HCT116 (cell line): ENCODE data around the gene EXOSC9.

Experiments used
- ATF3 ChIP-seq: IDR thresholded peaks from 2 replicates; pipeline ENCODE4 v1.6.1; 2012
- CEBPB ChIP-seq: IDR thresholded peaks from 2 replicates; pipeline ENCODE4 v1.6.1; 2012; ENCODE audit warnings: low read depth
- CTCF ChIP-seq, 3 experiments: fragments of 200-600 bp in 1 of 3; sonication (generic) in 1 of 3; IDR thresholded peaks in 2 of 3; conservative IDR thresholded peaks in 1 of 3; 2 replicates each; pipeline ENCODE4 v1.5.1; 2012 to 2017; ENCODE audit warnings: low read depth in 2 of 3, low read length in 2 of 3, antibody characterized with exemption in 1 of 3, borderline replicate concordance in 1 of 3, control low read depth in 1 of 3, mild to moderate bottlenecking in 1 of 3, mixed read lengths in 1 of 3, mixed run types in 1 of 3, moderate library complexity in 1 of 3; ENCODE audit not compliant: insufficient read depth in 1 of 3
- EGR1 ChIP-seq: IDR thresholded peaks from 2 replicates; pipeline ENCODE4 v1.6.1; 2012; ENCODE audit warnings: low read depth
- EZH2 ChIP-seq: fragments of 200-600 bp; sonication (generic); IDR thresholded peaks from 2 replicates; pipeline ENCODE4 v1.6.1; 2017; ENCODE audit warnings: antibody characterized with exemption, mixed run types
- EZH2phosphoT487 ChIP-seq: fragments of 200-600 bp; IDR thresholded peaks from 2 replicates; pipeline ENCODE4 v1.6.1; 2018; ENCODE audit warnings: antibody characterized with exemption, borderline replicate concordance
- JUND ChIP-seq: IDR thresholded peaks from 2 replicates; pipeline ENCODE4 v1.6.1; 2012
- MAX ChIP-seq: IDR thresholded peaks from 2 replicates; pipeline ENCODE4 v1.6.1; 2012
- POLR2A ChIP-seq: IDR thresholded peaks from 2 replicates; pipeline ENCODE4 v1.7.0; 2011; ENCODE audit warnings: borderline replicate concordance; ENCODE audit not compliant: insufficient read depth, insufficient read length; ENCODE audit errors: extremely low read depth
- POLR2AphosphoS5 ChIP-seq: IDR thresholded peaks from 2 replicates; pipeline ENCODE4 v1.6.1; 2011; ENCODE audit warnings: mild to moderate bottlenecking, low read depth, low read length, moderate library complexity
- RAD21 ChIP-seq: IDR thresholded peaks from 2 replicates; pipeline ENCODE4 v1.6.1; 2012; ENCODE audit warnings: low read depth, mild to moderate bottlenecking
- REST ChIP-seq: IDR thresholded peaks from 2 replicates; pipeline ENCODE4 v1.6.1; 2012; ENCODE audit warnings: low read depth
- SIN3A ChIP-seq: IDR thresholded peaks from 2 replicates; pipeline ENCODE4 v1.6.1; 2012; ENCODE audit warnings: low read depth
- TCF7L2 ChIP-seq: IDR thresholded peaks from 2 replicates; pipeline ENCODE4 v1.7.0; 2011; ENCODE audit warnings: borderline replicate concordance, inconsistent platforms; ENCODE audit not compliant: insufficient read depth, insufficient read length; ENCODE audit errors: extremely low read depth

GRCh38 chr4:121799208-121799823 lies 1.8 kb upstream of the EXOSC9 start:
- TF ChIP-seq MAX (no peak), CTCF (IDR thresholded peaks at IDR 0.05 in 2 of 3, conservative IDR thresholded peaks at IDR 0.05 in 1 of 3; ENCODE audit: borderline replicate concordance in 1 of 3, insufficient read depth in 1 of 3, low read depth in 2 of 3, low read length in 2 of 3) (no peak), CEBPB (no peak), TCF7L2 (no peak), EZH2phosphoT487 (no peak), ATF3 (no peak), EZH2 (no peak), JUND (no peak), POLR2A (no peak), SIN3A (no peak), RAD21 (no peak), POLR2AphosphoS5 (no peak), REST (no peak), EGR1 (no peak)
